HG03095 (cell line): ENCODE measurements around the gene ANO10.

Source experiments
- ATAC-seq: cut with Tn5 transposase; IDR thresholded peaks from one replicate; pipeline ENCODE4 v1.9.1; 2021; ENCODE audit warnings: moderate library complexity; ENCODE audit not compliant: unreplicated experiment

ANO10 gene

DNA sequence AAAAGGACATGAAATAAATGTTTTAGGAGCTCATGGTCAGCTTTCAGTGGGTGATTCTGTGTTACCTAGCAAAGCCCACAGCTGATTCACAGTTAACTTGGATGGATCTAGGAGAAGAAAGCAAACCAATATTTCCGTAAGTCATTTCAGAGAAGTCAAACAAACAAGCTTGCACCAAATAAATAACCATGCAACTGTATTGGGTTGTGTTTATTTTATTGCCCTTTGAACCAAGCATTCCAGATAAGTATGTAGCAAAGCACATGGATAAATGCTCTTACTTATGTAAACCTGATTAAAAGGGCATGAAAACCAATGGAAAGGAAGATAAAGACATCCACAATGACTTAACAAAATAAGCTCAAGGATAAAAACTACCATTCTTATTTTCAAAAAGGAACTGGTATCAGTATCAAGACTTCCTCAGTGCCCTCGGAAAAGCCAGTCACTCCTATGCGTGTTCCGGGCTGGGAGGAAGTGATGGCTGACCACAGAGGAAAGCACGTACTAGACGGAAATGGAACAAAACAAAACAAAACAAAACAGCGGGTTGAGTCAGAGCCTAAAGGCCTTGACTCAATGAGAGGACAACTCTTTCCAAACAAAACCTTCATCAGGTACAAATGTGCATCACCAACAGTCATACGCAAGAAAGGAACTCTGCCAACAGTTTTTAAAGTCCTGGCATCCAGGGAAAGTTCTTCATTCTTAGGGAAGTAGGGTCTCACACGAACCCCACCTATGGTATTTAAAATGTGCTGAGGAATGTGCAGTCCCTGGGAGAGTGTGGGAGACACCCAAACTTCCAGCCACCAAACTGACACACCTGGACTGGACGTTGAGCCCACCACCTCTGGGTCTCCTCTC lies 232.2 kb downstream of the ANO10 start:
- peak; percentile 68 for ATAC-seq

DNA sequence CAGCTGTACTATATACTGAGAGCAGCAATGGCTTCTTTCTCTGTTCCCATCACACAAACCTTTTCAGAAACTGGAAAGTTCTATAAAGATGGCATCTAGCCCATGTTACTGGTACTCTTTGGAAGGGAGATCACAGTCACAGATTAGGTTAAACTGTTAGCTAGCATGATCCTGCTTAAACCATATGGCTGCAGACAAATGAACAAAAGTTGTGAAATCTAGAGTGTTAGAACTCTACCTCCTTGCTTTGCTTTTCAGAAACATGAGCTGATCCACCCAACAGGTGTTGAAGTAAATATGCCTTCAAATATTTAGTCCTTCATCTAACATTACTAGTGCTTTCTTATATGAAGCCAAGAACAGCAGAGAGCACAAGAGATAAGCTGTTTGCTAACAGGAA lies 232.9 kb downstream of the ANO10 start:
- no peak for ATAC-seq

DNA sequence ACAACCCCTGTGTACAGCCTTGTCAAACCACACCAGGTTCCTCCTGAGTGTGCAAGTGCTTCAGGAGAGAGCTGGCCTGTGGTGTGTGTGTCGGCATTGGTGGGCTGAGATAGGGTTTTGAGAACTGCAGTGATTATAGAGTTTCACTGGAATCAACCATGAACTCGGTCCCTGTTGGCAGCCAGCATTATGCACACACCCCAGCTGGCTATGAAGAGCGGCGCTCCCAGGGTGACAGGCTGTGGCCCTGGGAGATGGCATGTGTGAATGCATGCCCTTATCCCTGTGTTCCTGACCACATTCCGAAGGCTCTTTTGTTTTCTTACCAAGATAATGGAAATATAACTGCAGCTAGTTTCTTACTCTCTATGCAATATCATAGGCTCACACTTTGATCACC lies 233.6 kb downstream of the ANO10 start:
- ATAC-seq: no peak

DNA sequence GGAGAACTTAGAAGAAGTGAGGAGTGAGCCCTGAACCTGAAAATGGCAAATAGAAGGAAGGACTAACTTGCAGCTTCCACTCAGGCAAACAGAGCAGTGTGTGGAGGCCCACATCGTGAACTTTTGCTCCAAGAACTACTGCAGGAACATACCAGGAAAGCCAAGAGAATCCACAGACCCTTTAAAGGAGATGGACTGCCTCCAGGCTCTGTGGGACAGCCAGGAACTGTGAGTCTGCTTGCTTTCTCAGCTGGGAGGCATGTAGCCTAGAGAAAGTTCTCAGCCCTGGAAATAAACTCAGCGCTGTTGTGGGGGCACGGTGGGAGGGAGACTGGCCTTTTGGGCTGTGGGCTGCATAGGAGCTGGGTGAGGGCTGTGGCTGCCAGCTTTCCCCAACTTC lies 242.5 kb downstream of the ANO10 start:
- no peak for ATAC-seq

DNA sequence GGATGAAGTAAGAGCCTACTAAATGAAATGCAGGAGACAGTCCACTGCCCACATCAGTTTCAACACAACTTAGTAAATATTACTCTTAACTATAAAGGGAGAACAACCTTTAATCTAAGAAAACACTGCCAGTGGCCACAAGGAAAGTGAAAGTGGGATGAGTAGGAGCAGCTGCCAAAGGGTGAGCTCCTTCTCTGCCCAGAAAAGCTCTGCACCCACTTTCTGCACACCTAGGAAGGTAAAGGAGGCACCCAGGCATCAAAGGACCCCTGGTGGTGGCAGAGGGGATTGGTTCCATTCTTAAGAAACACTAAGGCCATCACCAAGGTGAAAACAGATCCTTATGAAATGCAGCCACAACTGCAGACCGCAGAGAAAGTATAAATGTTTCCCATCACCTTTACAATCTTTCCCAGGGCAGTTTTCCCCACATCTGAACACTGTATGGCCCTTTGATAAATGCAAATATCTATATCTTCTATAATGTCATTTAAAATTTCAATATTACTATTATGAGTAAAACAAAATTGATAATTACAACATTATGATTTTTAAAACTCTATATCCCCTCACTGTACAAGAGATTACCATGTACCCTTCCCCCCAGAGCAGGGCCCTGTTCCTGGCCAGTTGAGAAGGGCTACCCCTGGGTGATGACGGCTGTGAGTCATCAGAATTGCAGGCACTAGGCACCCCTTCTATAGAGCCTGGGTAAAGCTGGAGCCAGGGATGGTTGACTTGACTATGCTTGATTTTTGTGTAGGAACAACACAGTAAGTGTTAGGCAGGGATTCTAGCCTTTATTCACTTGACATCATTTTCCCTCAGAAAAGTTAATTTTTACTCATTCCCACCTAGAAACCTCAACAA lies 243.5 kb downstream of the ANO10 start:
- ATAC-seq: peak; percentile 73

DNA sequence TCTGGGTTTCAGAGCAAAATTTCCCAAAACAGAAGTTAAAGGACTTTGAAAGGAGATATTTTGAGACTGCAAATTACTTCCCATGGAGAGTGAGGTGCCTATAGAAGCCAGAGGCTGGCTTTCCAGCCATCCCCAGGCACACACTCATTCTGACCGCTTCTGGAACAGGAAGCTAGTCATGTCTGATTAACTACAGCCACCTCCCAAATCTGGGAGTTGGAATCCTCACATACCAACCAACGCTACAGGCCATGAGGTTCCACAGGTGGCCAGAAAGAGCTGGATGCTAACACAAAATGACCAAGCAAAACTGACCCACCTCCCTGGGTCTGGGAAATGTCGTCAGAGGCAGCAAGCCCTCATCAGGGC lies 248.3 kb downstream of the ANO10 start:
- no peak for ATAC-seq

DNA sequence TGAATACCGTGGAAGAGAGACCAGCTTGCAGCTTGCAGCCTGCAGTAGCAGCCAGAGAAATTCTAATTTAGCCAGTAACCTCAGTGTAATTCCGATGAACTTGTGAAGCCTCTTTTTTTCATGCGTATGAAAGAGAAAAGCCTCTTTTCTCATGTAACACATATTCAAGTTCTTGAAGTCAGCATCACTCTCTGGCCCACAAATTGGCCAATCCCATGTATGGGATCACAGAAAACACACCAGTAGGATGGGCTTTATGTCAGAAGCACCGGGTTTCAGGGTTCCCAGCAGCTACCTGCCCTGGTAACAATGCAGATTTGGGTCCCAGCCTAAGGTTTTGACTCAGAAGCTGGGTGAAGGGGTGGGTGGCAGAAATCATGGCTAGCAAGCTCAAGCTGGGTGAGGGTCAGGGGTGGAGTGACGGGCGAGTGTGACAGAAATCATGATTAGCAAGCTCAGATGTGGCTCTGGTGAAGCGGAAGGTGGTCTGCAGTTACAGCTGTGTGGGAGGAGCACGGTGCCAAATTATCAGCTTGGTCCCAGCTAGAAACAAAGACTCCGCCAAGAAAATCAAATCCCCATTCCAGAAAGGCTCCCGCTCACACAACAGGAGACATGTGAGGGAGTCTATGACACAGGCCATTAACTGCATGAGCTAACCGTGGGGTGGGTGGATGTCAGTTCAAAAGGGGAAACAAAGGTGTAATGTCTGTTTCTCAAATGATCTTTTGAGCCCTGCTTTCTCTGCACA lies 248.8 kb downstream of the ANO10 start:
- ATAC-seq: no peak

DNA sequence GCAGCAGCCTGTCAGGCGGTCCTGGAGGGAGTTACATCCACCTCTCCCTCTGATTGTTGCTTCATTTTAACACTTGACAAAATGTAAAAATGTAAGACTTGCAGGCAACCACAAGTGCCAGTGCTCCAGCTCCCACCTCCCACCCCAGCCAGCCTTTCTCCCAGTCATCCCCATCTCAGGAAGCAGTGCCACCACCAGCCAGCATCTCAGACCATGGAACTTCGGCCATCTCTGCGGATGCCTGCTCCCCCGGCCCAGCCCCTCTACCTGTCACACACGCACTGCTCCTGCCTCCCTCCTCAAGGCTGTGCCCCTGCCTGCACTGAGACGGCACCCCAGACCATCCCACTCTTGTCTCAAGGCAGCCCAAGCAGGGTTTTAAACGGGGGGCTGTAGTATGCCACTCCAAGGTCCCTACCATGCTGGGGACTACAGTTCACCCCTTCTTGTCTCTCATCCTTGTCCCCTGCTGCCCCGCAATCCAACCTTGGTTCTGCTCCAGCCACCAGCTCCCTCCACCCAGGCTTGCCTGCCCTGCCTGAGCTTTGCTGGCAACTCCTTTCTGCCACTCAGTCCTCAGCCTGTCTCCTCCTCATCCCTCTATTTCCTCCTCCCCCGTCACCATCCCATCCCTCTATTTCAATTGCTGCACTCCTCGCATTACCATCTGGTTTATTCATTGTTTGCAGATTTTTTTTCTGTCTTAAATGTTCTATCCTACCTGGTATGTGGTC lies 249.6 kb downstream of the ANO10 start:
- no peak for ATAC-seq

DNA sequence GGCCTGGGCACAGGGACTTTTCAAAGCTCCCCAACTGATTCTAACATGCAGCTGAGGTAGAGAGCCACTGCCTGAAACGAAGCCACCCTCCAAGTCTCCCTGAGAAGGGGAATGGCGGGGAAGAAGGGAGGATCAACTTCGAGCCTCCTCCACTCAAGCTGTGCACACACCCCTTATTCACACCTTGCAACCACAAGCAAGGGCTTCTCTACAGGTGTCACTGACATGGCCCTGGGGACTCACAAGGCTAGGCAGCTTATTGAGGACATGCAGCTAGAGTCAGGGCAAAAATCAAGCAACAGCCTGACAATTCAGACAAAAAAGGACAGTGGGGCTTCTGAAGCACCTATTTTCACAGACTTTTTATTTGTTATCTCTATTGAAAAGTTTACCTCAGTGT lies 250.3 kb downstream of the ANO10 start:
- no peak for ATAC-seq

DNA sequence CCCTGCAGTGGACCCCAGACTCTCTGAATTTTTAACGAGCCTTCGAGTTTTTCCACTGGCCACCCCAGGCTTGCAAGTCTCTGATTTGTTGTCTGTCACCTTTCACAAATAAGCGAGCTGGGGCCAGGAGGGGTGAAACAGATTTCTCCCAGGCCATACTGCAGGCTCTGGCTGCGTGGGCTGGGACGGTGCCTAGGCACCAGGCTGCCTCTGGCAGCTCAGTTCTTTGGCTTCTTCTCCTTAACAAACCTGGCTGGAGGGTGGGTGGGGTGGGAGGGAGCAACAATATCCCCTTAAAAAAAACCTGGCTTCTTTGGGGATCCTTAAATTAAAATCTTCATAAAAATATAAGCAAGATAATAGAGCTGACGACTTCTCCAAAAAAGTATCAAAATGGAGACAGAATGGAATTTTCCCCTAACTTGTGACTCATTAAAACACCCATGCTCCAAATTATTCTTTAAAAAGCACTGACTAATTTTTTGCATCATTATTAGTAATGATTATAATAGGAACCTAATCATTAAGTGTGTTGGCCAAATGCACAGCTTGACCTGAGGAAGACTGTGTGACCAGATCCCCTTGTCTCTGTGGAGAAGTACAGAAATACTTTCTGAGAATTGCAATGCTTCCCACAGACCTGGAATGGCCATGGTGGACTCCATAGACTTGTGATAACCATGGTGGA lies 251.4 kb downstream of the ANO10 start:
- no peak for ATAC-seq

DNA sequence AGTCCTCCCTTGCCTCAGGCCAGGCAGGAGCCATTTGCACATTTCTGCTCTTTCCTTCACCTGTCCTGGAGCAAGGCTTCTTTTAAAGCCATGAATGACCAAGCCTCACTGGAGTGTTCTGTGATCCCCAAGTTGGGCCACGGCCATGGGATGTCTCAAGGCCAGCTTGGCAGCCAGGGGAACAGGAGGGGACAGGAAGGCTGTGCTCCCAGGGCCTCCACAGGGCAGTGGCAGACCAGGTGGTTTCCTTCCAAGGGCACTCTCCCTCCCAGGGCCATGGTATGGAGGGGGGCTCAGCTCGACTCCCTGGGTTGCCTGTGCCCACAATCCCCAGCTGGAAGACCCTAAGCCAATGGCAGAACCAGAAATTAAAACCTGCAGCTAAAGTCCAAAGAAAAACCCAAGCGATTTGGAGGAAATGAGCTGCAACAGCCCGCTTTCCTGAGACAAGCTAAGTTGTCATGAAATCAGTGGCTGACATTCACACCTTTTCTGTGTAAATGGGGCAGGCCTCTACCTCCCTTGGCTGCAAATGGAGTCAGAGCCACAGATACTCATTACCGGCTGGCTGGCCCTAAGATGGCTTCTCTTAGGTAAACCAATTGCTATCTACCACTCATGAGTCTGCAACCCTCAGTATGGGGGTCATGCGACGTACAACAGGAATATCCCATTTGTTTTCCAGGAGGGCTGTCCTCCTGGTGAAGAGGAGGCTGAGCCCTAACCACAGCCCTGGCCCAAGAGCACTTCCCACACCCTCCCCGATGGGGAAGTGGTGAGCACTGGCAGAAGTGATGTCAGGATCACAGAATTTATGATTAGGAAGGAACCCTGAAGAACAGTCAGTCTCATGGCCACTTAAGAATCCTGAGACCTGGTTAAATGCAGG lies 252.2 kb downstream of the ANO10 start:
- ATAC-seq: no peak

DNA sequence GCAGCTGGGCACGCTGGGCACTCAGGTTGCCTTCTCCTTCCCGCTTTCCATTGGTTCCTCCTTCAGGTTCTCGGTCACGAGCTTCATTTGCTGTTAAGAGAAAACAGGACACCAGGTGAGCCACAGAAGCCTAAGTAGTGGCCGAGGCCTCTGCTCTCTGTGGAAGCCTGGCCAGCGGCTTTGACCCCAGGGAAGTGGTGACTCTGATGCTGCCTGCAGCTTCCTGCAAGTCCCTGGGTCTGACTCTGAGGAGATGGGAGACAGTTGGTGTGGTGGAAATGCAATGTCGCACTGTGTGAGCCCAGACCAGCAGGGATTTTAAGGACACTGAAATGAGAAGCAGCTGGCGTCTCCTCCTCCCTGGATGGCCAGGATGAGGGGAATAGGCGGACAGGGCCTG lies 254.9 kb downstream of the ANO10 start:
- no peak for ATAC-seq

DNA sequence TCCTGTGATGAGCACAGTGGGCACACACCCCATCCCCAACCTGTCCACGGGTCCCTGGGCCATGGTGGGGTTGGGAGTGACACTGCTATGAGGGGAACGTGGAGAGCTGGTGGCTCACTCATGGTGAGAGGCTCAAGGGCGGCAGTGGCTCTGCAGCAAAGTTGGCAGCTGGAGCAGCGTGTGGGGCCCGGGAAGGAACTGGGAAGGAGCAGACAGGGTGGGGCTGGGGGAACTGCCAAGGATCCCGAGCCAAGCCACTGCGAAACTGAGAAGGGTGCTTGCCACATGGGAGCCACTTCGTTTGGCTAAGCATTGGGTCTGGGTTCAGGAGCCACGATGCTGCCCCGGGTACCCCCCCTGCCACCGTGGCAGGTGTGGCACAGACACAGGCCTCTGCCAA lies 255.3 kb downstream of the ANO10 start:
- no peak for ATAC-seq

DNA sequence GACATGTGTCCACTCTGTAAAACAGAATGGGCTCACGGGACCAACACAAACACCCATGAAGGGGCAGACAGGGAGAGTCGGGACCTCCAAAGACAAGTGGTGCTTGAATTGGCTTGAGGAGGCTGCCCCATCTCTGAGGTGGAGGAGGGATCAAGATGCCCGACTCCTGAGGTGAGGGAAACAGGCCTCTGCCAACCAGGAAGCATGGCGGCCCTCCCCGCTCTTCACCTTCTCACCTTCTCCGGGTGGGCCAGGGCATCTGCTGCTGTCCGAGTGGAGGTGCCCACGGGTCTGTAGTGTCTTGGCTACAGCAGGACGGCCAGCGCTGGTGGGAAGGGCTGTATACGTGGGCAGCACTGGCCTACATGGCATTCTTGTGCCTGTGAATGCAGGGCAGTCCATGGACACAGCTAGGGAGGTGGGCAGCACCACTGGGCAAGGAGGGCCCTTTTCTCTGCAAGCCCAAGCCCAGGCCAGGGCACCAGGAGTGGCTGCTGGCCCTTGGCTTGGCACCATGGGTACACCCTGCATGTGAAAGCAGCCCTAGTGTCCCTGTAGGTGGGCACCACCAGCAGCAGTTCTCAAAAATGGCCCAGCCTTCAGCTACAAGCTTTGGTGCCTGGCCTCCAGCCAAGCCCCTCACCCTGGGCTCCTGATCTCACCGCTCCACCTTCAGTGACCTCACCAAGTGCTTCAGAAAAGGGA lies 256.1 kb downstream of the ANO10 start:
- ATAC-seq: no peak

DNA sequence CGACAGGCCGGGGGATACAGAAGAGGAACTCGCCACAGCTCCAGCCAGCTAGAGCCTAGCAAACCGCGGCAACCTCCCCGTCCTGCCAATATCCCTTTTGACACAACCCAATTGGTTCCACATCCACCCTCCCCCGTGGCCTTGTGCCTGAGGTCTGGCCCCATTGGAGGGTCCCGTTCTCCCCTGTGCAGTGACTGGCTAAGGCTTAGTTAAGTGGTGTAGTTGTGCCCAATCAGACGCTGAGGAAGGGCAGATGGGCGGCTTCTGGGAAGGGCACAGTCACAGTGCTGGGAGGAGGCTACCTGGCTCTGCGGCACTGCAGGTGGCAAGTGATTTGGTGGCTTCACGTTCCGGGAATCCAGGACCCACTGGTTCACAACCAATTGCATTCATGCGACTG lies 256.9 kb downstream of the ANO10 start:
- ATAC-seq: no peak

DNA sequence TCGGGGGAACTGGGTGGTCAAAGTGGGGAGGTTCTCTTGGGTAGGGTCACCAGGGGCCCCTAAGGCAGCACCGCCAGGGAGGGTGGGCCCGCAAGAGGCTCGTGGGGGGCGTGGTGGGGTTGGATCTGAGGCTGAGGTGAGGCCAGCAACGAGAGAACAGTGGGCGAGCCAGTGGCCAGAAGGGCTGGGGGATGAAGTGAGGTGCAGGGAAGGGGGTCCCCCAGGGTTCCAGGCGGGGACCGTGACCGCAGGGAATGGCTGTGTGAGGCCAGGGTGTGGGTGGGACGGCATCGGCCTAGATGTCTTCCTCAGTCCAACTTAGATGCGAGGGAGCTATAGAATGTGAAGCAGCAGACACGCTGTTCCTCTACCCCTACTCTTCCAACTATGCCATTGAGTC lies 257.3 kb downstream of the ANO10 start:
- ATAC-seq: no peak

DNA sequence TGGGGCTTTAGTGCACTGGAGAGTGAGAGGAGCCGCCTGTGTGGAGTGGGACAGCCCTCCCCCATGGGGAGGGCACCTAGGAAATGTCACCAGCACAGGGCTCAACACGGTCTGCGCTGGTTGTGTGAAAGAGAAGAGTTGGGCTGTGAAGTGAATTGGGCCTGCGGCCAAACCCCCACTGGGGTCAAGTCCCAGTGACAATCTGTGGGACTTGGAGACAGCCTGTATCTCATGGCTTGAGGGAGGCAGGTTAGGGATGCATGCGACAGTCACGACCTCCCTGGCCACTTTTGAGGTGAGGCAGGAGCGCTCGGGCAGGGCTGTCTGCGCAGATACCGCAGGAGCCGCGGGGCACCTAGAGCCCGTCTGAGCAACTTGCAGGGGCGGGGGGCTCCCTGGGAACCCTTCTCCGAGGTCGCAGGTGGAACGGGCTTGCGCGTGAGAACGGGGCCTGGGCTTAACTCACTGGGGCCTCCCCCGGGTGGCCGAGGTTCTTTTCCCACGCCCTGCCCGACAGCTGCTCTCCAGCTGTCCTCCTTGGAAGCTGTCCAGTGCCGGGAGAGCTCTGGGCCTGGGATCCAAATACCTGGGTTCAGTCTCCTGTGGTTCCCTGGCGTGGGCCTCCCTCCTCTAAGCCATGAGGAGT lies 258.1 kb downstream of the ANO10 start:
- no peak for ATAC-seq

DNA sequence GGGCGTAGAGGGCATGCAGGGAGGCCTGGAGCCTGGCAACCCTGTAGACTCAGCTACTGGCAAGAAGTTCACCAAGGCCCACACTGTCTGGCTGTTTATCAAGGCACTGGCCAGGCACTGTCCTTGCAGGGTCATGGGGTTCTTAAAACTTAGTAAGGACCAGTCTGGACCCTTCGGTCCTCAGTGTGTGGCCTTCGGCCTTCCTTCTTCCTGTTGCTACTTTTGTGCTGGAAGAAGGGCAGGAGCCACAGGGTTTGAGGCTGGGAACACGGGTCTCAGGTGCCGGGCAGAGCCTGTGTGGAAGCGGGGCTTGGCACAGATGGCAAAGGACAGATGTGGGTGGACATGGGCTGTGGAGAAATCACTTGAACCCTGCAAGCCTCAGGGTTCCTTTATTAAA lies 258.9 kb downstream of the ANO10 start:
- no peak for ATAC-seq
